ENCODE data around the gene SARM1. TPM values are rescaled to one million over a fixed set of nuclear protein-coding genes. Genes with fewer than 3 reads are reported as not detected.

Gene SARM1
- total and polyA plus RNA-seq, 2 of the 8 experiments (the other 6 are each of a cell fraction or from before 2014, with no cell fraction given), result 5.8 to 9.2 TPM

DNA sequence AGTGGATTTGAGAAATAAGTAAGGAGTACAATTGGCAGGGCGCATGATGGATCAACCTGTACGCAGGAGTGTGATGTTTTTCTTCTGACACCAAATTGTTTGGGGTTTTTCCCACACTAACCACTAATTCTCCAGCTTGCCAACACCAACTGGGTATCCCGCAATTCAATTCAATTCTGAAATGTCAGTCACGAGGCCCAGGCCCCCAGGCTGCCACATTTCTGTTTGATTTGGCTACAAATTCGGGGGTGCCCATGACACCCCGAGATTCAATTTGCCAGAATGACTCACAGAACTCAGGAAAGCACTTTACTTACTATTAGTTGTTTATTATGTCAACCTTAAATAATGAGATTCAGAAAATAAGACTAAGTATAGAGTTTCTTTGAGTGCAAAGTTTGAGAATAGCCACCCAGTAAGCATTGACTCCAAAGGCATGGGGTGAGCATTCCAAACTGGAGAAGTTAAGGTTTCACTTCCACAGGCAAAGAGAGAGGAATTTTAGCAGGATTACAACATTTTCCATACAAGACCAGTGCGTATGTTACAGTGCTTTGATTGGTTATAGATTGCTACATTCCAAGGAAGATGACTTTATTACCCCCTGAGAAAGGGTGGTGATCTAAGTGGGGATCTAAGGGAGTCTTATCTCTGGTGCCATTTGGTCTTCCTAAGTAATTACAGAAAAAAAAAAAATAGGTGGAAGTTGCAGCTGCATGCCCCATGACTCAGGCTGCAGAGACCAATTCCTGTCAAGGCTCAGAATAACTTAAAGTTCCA, 23.0 kb downstream of the SARM1 start (continued):
- TF ChIP-seq CTCF (IDR thresholded peaks at IDR 0.05; ENCODE audit: control extremely low read depth in 1 of 3, insufficient read depth in 1 of 3, low read depth in 1 of 3, low read length in 3 of 3) (no peak), EGR1 (IDR thresholded peaks at IDR 0.05; ENCODE audit: borderline replicate concordance, low read depth, low read length) (no peak), TEAD4 (IDR thresholded peaks at IDR 0.05; ENCODE audit: low read depth, low read length) (no peak)

Measured in H1 (cell line).